Measurements from ENCODE around the gene CERT1. TPM values are rescaled to one million over a fixed set of nuclear protein-coding genes. Genes with fewer than 3 reads are reported as not detected.

CERT1 gene
- total RNA-seq, 4 donors from 2014 or later, result 23.3 to 32.3 (median 30.6) TPM

DNA sequence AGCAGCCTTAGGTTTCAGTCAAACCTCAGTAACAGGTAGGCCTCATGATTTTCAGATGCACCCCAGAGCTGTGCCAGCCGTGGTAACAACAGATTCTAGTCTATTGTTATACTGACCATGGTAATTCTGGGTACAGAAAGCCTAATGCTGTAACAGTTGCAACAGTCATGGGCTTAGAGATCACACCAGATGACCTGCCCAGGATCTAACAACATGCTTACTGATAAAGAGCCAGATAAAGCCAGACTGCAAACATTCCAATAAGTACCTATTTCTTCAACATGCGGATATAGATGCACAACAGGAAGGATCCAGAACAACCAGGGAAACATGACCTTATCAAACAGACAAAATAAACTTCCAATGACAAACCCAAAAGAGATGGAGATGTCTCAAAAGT lies 42.8 kb downstream of the CERT1 start:
- no peak overlapping the region for H3K4me3 ChIP-seq (ENCODE audit: low read depth, poor library complexity, severe bottlenecking)
- intact Hi-C loops (cut with DNase I; ENCODE audit: low total_unique reads), result no loop called here
- TF ChIP-seq CTCF (IDR thresholded peaks at IDR 0.05) (no peak), POLR2A (IDR thresholded peaks at IDR 0.05) (no peak)
- DNase-seq (ENCODE audit: low spot score in 2 of 2), result no peak
- 96 to 98% methylated on average over 2 of the region's 2 CpGs for WGBS, 2 donors

- WGBS, 2 donors, result 89 to 94% methylated on average over 6 of the region's 6 CpGs
- TF ChIP-seq POLR2A (IDR thresholded peaks at IDR 0.05), result no peak
- no peak for TF ChIP-seq CTCF (IDR thresholded peaks at IDR 0.05)
- no peak for DNase-seq (ENCODE audit: low spot score in 2 of 2)
- H3K4me3 ChIP-seq (ENCODE audit: low read depth, poor library complexity, severe bottlenecking), result no peak overlapping the region
- intact Hi-C loops (cut with DNase I; ENCODE audit: low total_unique reads), result no loop called here
These were observed 45.3 kb downstream of the CERT1 start for GRCh38 chr5:75466006-75466716.

DNA sequence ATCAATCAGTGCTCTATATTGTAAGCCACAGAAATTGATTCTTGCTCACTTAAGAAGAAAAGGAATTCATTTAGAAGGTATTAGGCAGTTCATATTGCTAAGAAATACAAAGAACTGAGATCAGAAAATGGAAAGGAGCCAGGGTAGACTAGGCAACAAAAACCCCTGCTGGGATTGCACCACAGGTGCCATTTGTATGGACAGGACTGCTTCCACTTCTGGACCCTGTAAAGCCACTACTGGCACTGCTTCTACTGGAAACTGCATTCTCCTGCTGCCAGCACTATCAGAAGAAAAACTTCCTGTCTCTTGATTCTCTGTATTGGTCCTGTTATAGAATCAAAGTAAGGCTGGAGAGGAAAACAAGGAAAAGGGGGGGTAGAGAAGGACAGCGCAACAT lies 45.9 kb downstream of the CERT1 start:
- no peak overlapping the region for H3K4me3 ChIP-seq (ENCODE audit: low read depth, poor library complexity, severe bottlenecking)
- TF ChIP-seq CTCF (IDR thresholded peaks at IDR 0.05), result no peak
- TF ChIP-seq POLR2A (IDR thresholded peaks at IDR 0.05), result no peak
- 65 to 97% methylated on average over 1 of the region's 1 CpG for WGBS, 2 donors
- intact Hi-C loops (cut with DNase I; ENCODE audit: low total_unique reads), result no loop called here
- no peak for DNase-seq (ENCODE audit: low spot score in 2 of 2)

GRCh38 chr5:75463726-75464125 lies 47.7 kb downstream of the CERT1 start:
- 88 to 95% methylated on average over 2 of the region's 2 CpGs for WGBS, 2 donors
- no peak overlapping the region for H3K4me3 ChIP-seq (ENCODE audit: low read depth, poor library complexity, severe bottlenecking)
- no peak for DNase-seq (ENCODE audit: low spot score in 2 of 2)
- TF ChIP-seq CTCF (IDR thresholded peaks at IDR 0.05) (no peak), POLR2A (IDR thresholded peaks at IDR 0.05) (no peak)
- intact Hi-C loops (cut with DNase I; ENCODE audit: low total_unique reads), result no loop called here

DNA sequence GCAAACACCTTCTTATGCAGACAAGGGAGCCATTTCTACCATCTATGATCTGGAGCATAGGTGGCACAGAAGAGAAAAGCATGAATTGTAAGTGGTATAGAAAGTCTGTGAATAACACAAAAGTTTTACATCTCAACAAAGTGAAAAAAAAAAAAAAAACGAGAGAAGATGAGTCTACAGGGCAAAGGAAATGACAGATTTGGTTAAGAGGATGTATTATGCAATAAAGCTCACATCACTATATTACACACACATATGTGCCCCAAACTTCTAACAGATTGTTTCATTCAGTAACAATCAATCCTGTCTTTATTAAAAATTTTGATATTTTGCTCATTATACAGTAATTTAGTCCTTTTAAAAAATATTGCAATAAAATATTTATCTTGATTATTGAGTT lies 49.8 kb downstream of the CERT1 start:
- DNase-seq (ENCODE audit: low spot score in 2 of 2), result no peak
- 23 to 26% methylated on average over 1 of the region's 1 CpG for WGBS, 2 donors
- intact Hi-C loops (cut with DNase I; ENCODE audit: low total_unique reads), result no loop called here
- TF ChIP-seq POLR2A (IDR thresholded peaks at IDR 0.05) (no peak), CTCF (IDR thresholded peaks at IDR 0.05) (no peak)
- H3K4me3 ChIP-seq (ENCODE audit: low read depth, poor library complexity, severe bottlenecking), result no peak overlapping the region
